Prostate gland (tissue), 2 donors: Measurements from ENCODE around the gene AP3D1.

ENCODE experiments used
- CTCF ChIP-seq, 4 experiments: fragments of 200-600 bp in 2 of 4; fragments of 450-650 bp in 2 of 4; sonication (generic) in 2 of 4; IDR thresholded peaks; 1 replicate in 3 of 4; 2 replicates in 1 of 4; pipeline ENCODE4 v1.5.1; 2016 to 2019; ENCODE audit warnings: antibody characterized with exemption in 4 of 4, mild to moderate bottlenecking in 2 of 4, moderate library complexity in 2 of 4
- POLR2A ChIP-seq: fragments of 450-650 bp; IDR thresholded peaks from one replicate; pipeline ENCODE4 v1.6.1; 2016; ENCODE audit warnings: antibody characterized with exemption, mild to moderate bottlenecking
- POLR2AphosphoS5 ChIP-seq: sonication (generic); formaldehyde crosslinking; IDR thresholded peaks from one replicate; pipeline ENCODE4 v1.6.1; 2017; ENCODE audit warnings: antibody characterized with exemption

DNA sequence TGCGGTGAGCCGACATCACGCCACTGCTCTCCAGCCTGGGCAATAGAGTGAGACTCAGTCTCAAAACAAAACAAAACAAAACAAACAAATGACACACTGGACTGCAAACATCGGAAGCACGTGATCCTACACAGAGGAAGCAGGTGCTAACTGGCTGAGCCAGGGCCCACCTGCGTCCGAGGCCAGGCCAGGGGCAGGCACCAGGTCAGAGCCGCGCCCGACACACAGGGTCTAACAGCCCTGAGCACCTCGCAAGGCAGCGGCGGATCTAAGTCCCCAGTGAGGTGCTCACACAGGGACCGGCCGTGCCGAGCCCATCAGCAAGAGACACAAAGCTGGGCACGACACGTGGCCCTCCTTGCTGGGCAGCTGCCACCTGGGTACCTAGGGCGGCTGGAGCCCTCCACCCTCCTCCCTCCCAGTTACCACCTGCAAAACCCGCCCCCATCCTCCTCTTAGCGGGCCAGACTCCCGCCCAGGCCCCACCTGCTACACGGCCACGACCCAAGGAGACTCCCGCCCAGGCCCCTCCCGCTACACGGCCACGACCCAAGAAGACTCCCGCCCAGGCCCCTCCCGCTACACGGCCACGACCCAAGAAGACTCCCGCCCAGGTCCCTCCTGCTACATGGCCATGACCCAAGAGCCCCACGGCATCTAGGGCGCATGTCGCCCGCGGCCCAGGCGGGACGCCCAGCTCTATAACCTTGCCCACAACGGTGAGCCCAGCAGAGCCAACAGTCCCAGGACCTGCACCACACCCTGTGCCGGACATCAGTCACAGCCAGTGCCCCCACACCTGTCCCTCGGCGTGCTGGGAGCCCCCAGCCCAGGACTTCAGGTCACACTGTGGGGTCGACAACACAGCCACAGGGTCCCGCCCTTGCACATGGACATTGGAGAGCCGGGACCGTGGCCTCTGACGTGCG, 15.6 kb downstream of the AP3D1 start:
- TF ChIP-seq POLR2A (no peak), POLR2AphosphoS5 (no peak), CTCF (IDR thresholded peaks at IDR 0.05) (no peak)
